Upper lobe of right lung (tissue), 1 donor: Measurements from ENCODE around the gene GPR78. TPM values are rescaled to one million over a fixed set of nuclear protein-coding genes. Genes with fewer than 3 reads are reported as not detected.

ENCODE experiments used
- ATAC-seq: fragments of 200-7000 bp; cut with Tn5 transposase; one replicate; pipeline ENCODE4 v1.9.1; 2020; ENCODE audit warnings: mild to moderate bottlenecking, moderate library complexity
- DNase-seq: peaks from one replicate; pipeline ENCODE4 v3.0.0-alpha.2; 2020
- H3K27ac ChIP-seq: fragments of 200-600 bp; one replicate; pipeline ENCODE4 v1.8.0; 2022
- H3K27me3 ChIP-seq: fragments of 200-600 bp; one replicate; pipeline ENCODE4 v1.8.0; 2022; ENCODE audit warnings: mild to moderate bottlenecking
- H3K36me3 ChIP-seq: fragments of 200-600 bp; one replicate; pipeline ENCODE4 v1.8.0; 2022
- H3K4me1 ChIP-seq: fragments of 200-600 bp; one replicate; pipeline ENCODE4 v1.8.0; 2022
- H3K4me3 ChIP-seq: fragments of 200-600 bp; one replicate; pipeline ENCODE4 v1.8.0; 2022; ENCODE audit warnings: mild to moderate bottlenecking
- H3K9me3 ChIP-seq: fragments of 200-600 bp; one replicate; pipeline ENCODE4 v1.8.0; 2022
- CTCF ChIP-seq: fragments of 200-600 bp; IDR thresholded peaks from one replicate; pipeline ENCODE4 v1.8.0; 2022; ENCODE audit warnings: antibody characterized with exemption
- intact Hi-C: fragments of 100-400 bp; cut with DNase I; formaldehyde crosslinking; loops from one replicate; pipeline ENCODE4 v1.11.0; 2022
- total RNA-seq: library from RNA; stranded (reverse); fragmentation: NEBNext Ultra II Directional; extraction: Animal tissue kit (Norgen Biotek cat#: 25700); gene quantifications from one replicate; pipeline ENCODE4 v1.2.1, GENCODE V29; 2021
- donor health status: DM: no; HTN: yes; CAD: no; lungs with severe emphysema.

GPR78 gene
- total RNA-seq, 1 donor from 2014 or later, result 0.23 TPM

- ATAC-seq (no peak), DNase-seq (peak; percentile 18)
- Histone ChIP-seq H3K36me3 (no peaks in the 10 kb centered on the region), H3K9me3 (no peaks in the 10 kb centered on the region), H3K4me1 (no peaks in the 10 kb centered on the region), H3K27me3 (no peaks in the 10 kb centered on the region), H3K27ac (no peak overlapping the region), H3K4me3 (no peak overlapping the region)
- intact Hi-C loops, result no loop called here
- no peak for TF ChIP-seq CTCF
Measured at GRCh38 chr4:8555716-8556115, 24.5 kb upstream of the GPR78 start.

- H3K27me3 ChIP-seq, result no peaks in the 10 kb centered on the region
- no peak for ATAC-seq
- no peaks in the 10 kb centered on the region for H3K4me1 ChIP-seq
- H3K4me3 ChIP-seq, result no peak overlapping the region
- TF ChIP-seq CTCF, result no peak
- no peaks in the 10 kb centered on the region for H3K9me3 ChIP-seq
- H3K27ac ChIP-seq, result no peak overlapping the region
- intact Hi-C loops, result no loop called here
- DNase-seq, result peak; percentile 25
- no peaks in the 10 kb centered on the region for H3K36me3 ChIP-seq
Measured at GRCh38 chr4:8556341-8557150, 23.6 kb upstream of the GPR78 start.

GRCh38 chr4:8557151-8558076 is 22.8 kb upstream of the GPR78 start:
- Histone ChIP-seq H3K4me1 (no peaks in the 10 kb centered on the region), H3K27ac (no peak overlapping the region), H3K27me3 (no peaks in the 10 kb centered on the region), H3K4me3 (no peak overlapping the region), H3K36me3 (no peaks in the 10 kb centered on the region), H3K9me3 (no peaks in the 10 kb centered on the region)
- DNase-seq, result peak; percentile 50
- intact Hi-C loops, result no loop called here
- TF ChIP-seq CTCF, result no peak
- peak; percentile 25 for ATAC-seq

GRCh38 chr4:8558080-8558960 is 21.9 kb upstream of the GPR78 start:
- Histone ChIP-seq H3K27me3 (no peaks in the 10 kb centered on the region), H3K4me1 (no peaks in the 10 kb centered on the region), H3K9me3 (no peaks in the 10 kb centered on the region), H3K27ac (no peak overlapping the region), H3K36me3 (no peaks in the 10 kb centered on the region), H3K4me3 (no peak overlapping the region)
- TF ChIP-seq CTCF, result no peak
- DNase-seq (peak; percentile 43), ATAC-seq (no peak)
- intact Hi-C loops, result no loop called here

GRCh38 chr4:8559011-8559410 is 21.2 kb upstream of the GPR78 start:
- peak; percentile 46 for DNase-seq
- intact Hi-C loops, result no loop called here
- Histone ChIP-seq H3K27me3 (no peaks in the 10 kb centered on the region), H3K4me1 (no peaks in the 10 kb centered on the region), H3K36me3 (no peaks in the 10 kb centered on the region), H3K9me3 (no peaks in the 10 kb centered on the region), H3K4me3 (no peak overlapping the region), H3K27ac (no peak overlapping the region)
- no peak for TF ChIP-seq CTCF
- ATAC-seq, result no peak
